ENCODE results near the gene GZMM. TPM values are rescaled to one million over a fixed set of nuclear protein-coding genes. Genes with fewer than 3 reads are reported as not detected.
"Not testable (repeated sequence)": the region's sequence is repeated elsewhere in the genome, so short reads cannot be mapped to it uniquely, and the experiment has no call there.

GZMM gene
- total RNA-seq, 2 experiments from 2014 or later, result 42.0 to 49.0 TPM

DNA sequence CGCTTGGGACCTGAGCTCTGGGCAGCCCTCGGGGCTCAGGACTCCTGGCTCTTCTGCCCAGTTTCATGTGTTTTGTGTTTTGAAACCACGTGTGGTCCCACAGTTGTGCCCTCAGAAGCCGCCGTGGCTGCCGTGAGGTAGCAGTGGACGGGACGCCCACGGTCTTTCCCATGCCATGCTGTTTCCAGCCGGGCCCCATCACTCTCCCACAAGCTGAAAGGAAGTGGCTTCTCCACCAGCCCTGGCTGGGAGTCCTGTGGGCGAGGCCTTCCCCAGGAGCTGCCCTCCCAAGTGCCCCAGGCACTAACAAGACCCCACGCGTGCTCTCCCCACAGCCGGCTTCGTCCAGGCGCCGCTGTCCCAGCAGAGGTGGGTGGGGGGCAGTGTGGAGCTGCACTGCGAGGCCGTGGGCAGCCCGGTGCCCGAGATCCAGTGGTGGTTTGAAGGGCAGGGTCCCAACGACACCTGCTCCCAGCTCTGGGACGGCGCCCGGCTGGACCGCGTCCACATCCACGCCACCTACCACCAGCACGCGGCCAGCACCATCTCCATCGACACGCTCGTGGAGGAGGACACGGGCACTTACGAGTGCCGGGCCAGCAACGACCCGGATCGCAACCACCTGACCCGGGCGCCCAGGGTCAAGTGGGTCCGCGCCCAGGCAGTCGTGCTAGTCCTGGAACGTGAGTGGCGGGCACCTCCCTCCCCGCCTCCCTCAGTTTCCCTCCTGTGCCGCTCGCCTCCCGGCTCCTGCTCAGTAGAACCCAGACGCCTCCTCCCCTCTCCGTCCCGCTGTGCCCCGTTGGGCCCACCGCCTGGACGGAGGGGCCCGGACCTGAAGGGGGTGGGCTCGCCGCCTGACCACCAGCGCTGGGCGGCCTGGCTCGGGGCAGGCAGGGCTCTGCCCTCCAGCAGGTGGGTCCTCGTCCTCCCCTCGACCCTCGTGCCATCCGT is 33.9 kb downstream of the GZMM start:
- DNase-seq, result no peak
- Mint-ChIP-seq H3K4me3 (no peak overlapping the region), H3K36me3 (peaks cover 6% of the 10 kb centered on the region)

DNA sequence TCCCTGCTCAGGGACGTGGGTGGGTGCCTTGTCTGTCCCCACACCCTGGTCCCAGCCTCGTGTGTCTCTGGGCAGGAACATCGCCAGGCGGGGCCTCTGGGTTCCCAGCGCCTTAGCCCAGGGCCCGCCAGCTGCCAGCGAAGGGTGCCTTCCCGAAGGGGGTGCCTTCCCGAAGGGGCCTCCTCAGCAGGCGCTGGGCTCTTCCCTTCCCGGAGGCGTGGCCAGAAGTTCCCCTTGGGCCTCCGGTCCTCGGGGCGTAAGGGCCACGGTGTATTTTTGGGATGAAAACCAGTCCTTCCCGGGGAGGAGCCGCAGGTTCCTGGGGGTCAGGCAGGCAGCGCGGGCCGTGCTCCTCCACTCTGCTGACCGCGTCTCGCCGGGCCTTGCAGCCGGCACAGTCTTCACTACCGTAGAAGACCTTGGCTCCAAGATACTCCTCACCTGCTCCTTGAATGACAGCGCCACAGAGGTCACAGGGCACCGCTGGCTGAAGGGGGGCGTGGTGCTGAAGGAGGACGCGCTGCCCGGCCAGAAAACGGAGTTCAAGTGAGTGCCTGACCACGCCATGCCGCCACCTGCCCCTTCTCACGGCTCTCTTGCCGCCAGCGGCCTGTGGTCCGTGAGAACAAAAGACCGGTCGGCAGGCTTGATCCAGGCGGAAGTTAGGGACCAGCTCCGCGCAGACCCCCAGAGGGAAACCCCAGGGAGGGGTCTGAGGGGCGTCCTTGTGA is 35.4 kb downstream of the GZMM start:
- H3K4me3 Mint-ChIP-seq, result no peak overlapping the region
- H3K9me3 Mint-ChIP-seq, result no peaks in the 10 kb centered on the region
- H3K36me3 Mint-ChIP-seq, result peaks cover 1% of the 10 kb centered on the region
- no peaks in the 10 kb centered on the region for H3K27me3 Mint-ChIP-seq
- H3K27ac Mint-ChIP-seq, result no peak overlapping the region
- H3K4me1 Mint-ChIP-seq, result peaks cover 7% of the 10 kb centered on the region
- no peak for DNase-seq

More for the DNA sequence above, 33.9 kb downstream of the GZMM start:
- H3K27ac Mint-ChIP-seq, result no peak overlapping the region
- no peaks in the 10 kb centered on the region for H3K9me3 Mint-ChIP-seq
- peaks cover 9% of the 10 kb centered on the region for H3K4me1 Mint-ChIP-seq
- H3K27me3 Mint-ChIP-seq, result no peaks in the 10 kb centered on the region

GRCh38 chr19:579842-580155 is 35.9 kb downstream of the GZMM start:
- Mint-ChIP-seq H3K27me3 (no peaks in the 10 kb centered on the region), H3K4me1 (peaks cover 7% of the 10 kb centered on the region), H3K36me3 (peaks cover 1% of the 10 kb centered on the region), H3K27ac (no peak overlapping the region), H3K4me3 (no peak overlapping the region), H3K9me3 (no peaks in the 10 kb centered on the region)
- DNase-seq, result no peak

GRCh38 chr19:580274-580835 is 36.5 kb downstream of the GZMM start:
- H3K4me1 Mint-ChIP-seq, result peaks cover 3% of the 10 kb centered on the region
- DNase-seq, result no peak

GRCh38 chr19:581399-582111 is 37.7 kb downstream of the GZMM start:
- no peak for DNase-seq
- H3K27ac Mint-ChIP-seq, result no peak overlapping the region
- H3K4me1 Mint-ChIP-seq, result peaks cover 3% of the 10 kb centered on the region
- H3K27me3 Mint-ChIP-seq, result peaks cover 9% of the 10 kb centered on the region
- peaks cover 1% of the 10 kb centered on the region for H3K36me3 Mint-ChIP-seq
- H3K4me3 Mint-ChIP-seq, result no peak overlapping the region
- H3K9me3 Mint-ChIP-seq, result no peaks in the 10 kb centered on the region

More at GRCh38 chr19:580274-580835, 36.5 kb downstream of the GZMM start:
- Mint-ChIP-seq H3K27me3 (no peaks in the 10 kb centered on the region), H3K36me3 (peaks cover 1% of the 10 kb centered on the region), H3K9me3 (no peaks in the 10 kb centered on the region), H3K4me3 (no peak overlapping the region), H3K27ac (no peak overlapping the region)

- H3K27me3 Mint-ChIP-seq, result peaks cover 9% of the 10 kb centered on the region
- peaks cover 1% of the 10 kb centered on the region for H3K36me3 Mint-ChIP-seq
- H3K9me3 Mint-ChIP-seq, result no peaks in the 10 kb centered on the region
- no peak for DNase-seq
- peaks cover 3% of the 10 kb centered on the region for H3K4me1 Mint-ChIP-seq
- H3K27ac Mint-ChIP-seq, result no peak overlapping the region
- no peak overlapping the region for H3K4me3 Mint-ChIP-seq
Measured at GRCh38 chr19:582497-583197, 38.8 kb downstream of the GZMM start.

DNA sequence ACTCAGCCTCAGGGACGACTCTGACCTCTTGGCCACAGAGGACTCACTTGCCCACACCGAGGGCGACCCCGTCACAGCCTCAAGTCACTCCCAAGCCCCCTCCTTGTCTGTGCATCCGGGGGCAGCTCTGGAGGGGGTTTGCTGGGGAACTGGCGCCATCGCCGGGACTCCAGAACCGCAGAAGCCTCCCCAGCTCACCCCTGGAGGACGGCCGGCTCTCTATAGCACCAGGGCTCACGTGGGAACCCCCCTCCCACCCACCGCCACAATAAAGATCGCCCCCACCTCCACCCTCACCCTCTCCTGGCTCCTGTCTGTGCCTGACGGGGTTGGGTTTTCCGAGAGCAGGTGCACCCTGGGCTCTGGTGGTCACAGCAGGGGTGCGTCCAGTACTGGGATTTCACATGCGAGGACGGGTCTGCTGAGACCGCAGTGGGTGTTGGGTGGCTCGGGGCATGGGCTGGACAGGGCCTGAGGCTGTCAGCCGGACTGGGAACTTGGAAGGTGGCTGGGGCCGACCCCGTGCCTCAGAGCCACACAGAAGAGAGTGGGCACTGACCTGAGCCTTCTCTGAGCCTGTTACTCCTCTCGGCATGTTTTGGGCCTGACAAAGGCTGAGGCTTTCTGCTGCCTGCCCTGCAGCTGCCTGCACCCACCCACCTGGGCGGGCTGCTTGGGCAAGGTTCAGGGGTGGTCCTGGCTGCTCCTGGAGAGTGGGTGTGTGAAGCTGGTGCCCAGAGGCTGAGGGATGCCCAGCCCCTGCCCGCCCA is 39.5 kb downstream of the GZMM start:
- Mint-ChIP-seq H3K4me3 (no peak overlapping the region), H3K4me1 (peaks cover 3% of the 10 kb centered on the region), H3K27me3 (peaks cover 15% of the 10 kb centered on the region), H3K27ac (no peak overlapping the region), H3K9me3 (no peaks in the 10 kb centered on the region), H3K36me3 (peaks cover 1% of the 10 kb centered on the region)
- DNase-seq, result no peak

- Mint-ChIP-seq H3K4me1 (peaks cover 3% of the 10 kb centered on the region), H3K9me3 (no peaks in the 10 kb centered on the region), H3K36me3 (peaks cover 1% of the 10 kb centered on the region), H3K4me3 (peak overlapping the region; percentile 10), H3K27ac (no peak overlapping the region), H3K27me3 (peaks cover 19% of the 10 kb centered on the region)
- DNase-seq, result no peak
Measured at GRCh38 chr19:583968-584239, 40.1 kb downstream of the GZMM start.

- no peaks in the 10 kb centered on the region for H3K9me3 Mint-ChIP-seq
- no peak overlapping the region for H3K4me3 Mint-ChIP-seq
- H3K36me3 Mint-ChIP-seq, result peaks cover 1% of the 10 kb centered on the region
- peaks cover 5% of the 10 kb centered on the region for H3K4me1 Mint-ChIP-seq
- no peak overlapping the region for H3K27ac Mint-ChIP-seq
- H3K27me3 Mint-ChIP-seq, result peaks cover 22% of the 10 kb centered on the region
- DNase-seq, result peak; percentile 73
Measured at GRCh38 chr19:584240-585001, 40.6 kb downstream of the GZMM start.

- not testable (repeated sequence) for DNase-seq, H3K36me3 Mint-ChIP-seq, H3K4me1 Mint-ChIP-seq, H3K27ac Mint-ChIP-seq, H3K4me3 Mint-ChIP-seq, H3K9me3 Mint-ChIP-seq
- peaks cover 22% of the 10 kb centered on the region for H3K27me3 Mint-ChIP-seq
Measured at GRCh38 chr19:585146-585545, 41.3 kb downstream of the GZMM start.

- H3K4me3 Mint-ChIP-seq, result no peak overlapping the region
- peaks cover 5% of the 10 kb centered on the region for H3K4me1 Mint-ChIP-seq
- no peak for DNase-seq
- no peak overlapping the region for H3K27ac Mint-ChIP-seq
- H3K27me3 Mint-ChIP-seq, result peaks cover 25% of the 10 kb centered on the region
- H3K36me3 Mint-ChIP-seq, result no peaks in the 10 kb centered on the region
- H3K9me3 Mint-ChIP-seq, result no peaks in the 10 kb centered on the region
Measured at GRCh38 chr19:585551-586110, 41.8 kb downstream of the GZMM start.

GRCh38 chr19:588093-588740 is 44.4 kb downstream of the GZMM start:
- H3K9me3 Mint-ChIP-seq, result no peaks in the 10 kb centered on the region
- no peak overlapping the region for H3K4me3 Mint-ChIP-seq
- no peak overlapping the region for H3K27ac Mint-ChIP-seq
- peaks cover 5% of the 10 kb centered on the region for H3K4me1 Mint-ChIP-seq
- no peaks in the 10 kb centered on the region for H3K36me3 Mint-ChIP-seq
- peaks cover 44% of the 10 kb centered on the region for H3K27me3 Mint-ChIP-seq
- peak; percentile 78 for DNase-seq
